SJCRH30 (cell line): ENCODE results near the gene LIN7A. TPM values are rescaled to one million over a fixed set of nuclear protein-coding genes. Genes with fewer than 3 reads are reported as not detected.

Experiments
- DNase-seq, 2 experiments: peaks; one replicate each; pipeline ENCODE4 v3.0.0-alpha.2; 2015 to 2020
- H3K27ac ChIP-seq: fragments of 250-450 bp; sonication (Bioruptor Pico); 2 replicates; pipeline ENCODE4 v1.5.1; 2020; ENCODE audit warnings: mild to moderate bottlenecking, moderate library complexity
- H3K27me3 ChIP-seq: fragments of 250-450 bp; sonication (Bioruptor Pico); 2 replicates; pipeline ENCODE4 v1.5.1; 2020; ENCODE audit warnings: mild to moderate bottlenecking, moderate library complexity
- H3K36me3 ChIP-seq: fragments of 250-450 bp; sonication (Bioruptor Pico); 2 replicates; pipeline ENCODE4 v1.5.1; 2020; ENCODE audit warnings: mild to moderate bottlenecking, moderate library complexity
- H3K4me1 ChIP-seq: fragments of 250-450 bp; sonication (Bioruptor Pico); 2 replicates; pipeline ENCODE4 v1.5.1; 2020; ENCODE audit warnings: mild to moderate bottlenecking, moderate library complexity
- H3K4me3 ChIP-seq: fragments of 250-450 bp; sonication (Bioruptor Pico); 2 replicates; pipeline ENCODE4 v1.5.1; 2020; ENCODE audit warnings: mild to moderate bottlenecking, moderate library complexity
- H3K9me3 ChIP-seq: fragments of 250-450 bp; sonication (Bioruptor Pico); replicated peaks from 2 replicates; pipeline ENCODE4 v1.5.1; 2020; ENCODE audit warnings: mild to moderate bottlenecking, moderate library complexity
- total RNA-seq: library from RNA; depleted of rRNA; stranded (reverse); fragments of >200 nt; shearing (Covaris generic); gene quantifications from 2 replicates; pipeline ENCODE4 v1.2.3, GENCODE V29; 2014

Gene LIN7A
- total RNA-seq, 1 experiment from 2014 or later, result 57.8 TPM

DNA sequence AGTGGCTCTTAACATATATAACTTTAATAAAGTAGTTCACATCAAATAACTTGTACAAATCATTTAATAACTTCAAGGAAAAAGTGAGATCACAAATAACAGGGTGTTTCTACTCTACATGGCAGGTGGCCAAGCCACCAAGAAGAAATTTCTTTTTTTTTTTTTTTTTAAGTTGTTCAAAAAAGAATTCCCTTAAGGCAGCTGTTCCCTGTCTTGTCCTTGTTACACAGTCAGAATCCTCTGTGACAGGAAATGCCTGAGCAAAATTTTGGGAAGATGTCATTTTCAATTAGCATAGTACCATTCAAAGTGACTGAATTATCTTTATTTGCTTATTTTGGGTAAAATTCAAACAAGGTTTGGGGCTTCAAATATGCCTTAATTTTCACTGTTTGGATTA lies 79.4 kb downstream of the LIN7A start:
- Histone ChIP-seq H3K4me1 (peaks cover 26% of the 10 kb centered on the region), H3K36me3 (peaks cover 8% of the 10 kb centered on the region; the same call in 1 of the 2 replicates), H3K4me3 (no peak overlapping the region), H3K27me3 (no peaks in the 10 kb centered on the region), H3K9me3 (no peaks in the 10 kb centered on the region; the same call in 1 of the 2 replicates), H3K27ac (peak overlapping the region; percentile 22)
- DNase-seq, result peak in 1 of 2 experiments; percentile 68

DNA sequence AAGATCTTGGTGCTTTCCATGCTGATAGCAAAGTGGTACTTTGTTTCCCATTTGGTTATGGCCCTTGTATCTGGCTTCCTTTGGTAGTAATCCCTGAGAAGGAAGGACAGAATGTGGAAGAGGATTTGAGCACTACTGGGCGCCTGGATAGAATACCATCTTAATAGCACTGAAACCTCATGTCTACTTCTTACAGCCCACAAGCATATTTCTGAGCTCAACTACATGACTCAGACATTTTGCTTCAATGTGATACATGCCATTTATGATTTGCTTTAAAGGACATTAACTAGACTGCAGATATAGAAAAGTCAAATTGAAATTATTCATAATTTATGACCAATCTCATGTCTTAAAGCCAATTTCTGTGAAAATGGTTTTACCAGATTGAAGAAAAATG lies 80.4 kb downstream of the LIN7A start:
- Histone ChIP-seq H3K27ac (no peak overlapping the region), H3K27me3 (no peaks in the 10 kb centered on the region)
- DNase-seq, result no peak

DNA sequence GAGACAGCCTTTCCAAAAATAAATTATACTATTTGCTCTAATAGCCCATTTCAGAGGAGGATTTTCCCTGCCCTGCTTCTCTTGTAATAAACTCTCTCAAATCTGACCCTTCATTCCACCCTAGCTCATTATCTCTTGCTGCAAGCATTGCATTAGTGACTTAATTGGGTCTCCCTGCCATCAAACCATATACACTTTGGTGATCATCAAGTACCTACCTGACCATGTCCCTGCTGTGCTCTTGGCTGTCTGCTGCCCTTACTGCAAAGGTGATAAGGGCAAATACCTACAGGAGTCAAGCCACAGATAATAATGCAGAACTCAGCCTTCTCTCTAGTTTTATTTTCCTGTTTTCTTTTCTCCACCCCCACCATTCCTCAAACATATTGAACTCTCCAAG lies 88.4 kb downstream of the LIN7A start:
- no peak for DNase-seq
- Histone ChIP-seq H3K4me3 (no peak overlapping the region), H3K36me3 (peaks cover 9% of the 10 kb centered on the region), H3K9me3 (no peaks in the 10 kb centered on the region), H3K27me3 (no peaks in the 10 kb centered on the region), H3K4me1 (no peaks in the 10 kb centered on the region), H3K27ac (no peak overlapping the region)

More for the DNA sequence above, 80.4 kb downstream of the LIN7A start:
- H3K4me1 ChIP-seq, result peaks cover 26% of the 10 kb centered on the region
- no peaks in the 10 kb centered on the region; the same call in 1 of the 2 replicates for H3K9me3 ChIP-seq
- no peak overlapping the region for H3K4me3 ChIP-seq
- H3K36me3 ChIP-seq, result peaks cover 4% of the 10 kb centered on the region; the same call in 1 of the 2 replicates

DNA sequence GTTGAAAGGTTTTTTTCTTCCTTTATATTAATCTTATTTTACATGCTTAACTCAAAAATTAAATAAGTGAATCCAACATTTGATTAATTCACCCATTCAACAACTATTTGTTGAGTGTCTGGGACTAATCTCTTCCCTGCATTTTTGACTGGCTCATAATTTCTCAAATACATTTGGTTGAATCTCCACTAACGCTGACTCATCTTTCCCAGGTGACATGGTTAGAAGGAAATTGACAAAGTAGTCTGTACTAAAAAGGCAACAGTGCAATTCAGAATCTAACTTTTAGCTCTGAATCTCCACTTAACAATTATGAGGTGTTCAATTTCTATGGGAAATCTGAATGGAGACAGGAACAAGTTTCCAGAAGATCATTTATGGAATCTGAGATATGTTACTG lies 88.9 kb downstream of the LIN7A start:
- H3K4me1 ChIP-seq, result no peaks in the 10 kb centered on the region
- DNase-seq, result no peak
- no peaks in the 10 kb centered on the region for H3K27me3 ChIP-seq
- peaks cover 13% of the 10 kb centered on the region for H3K36me3 ChIP-seq
- no peaks in the 10 kb centered on the region for H3K9me3 ChIP-seq
- no peak overlapping the region for H3K27ac ChIP-seq
- no peak overlapping the region for H3K4me3 ChIP-seq

DNA sequence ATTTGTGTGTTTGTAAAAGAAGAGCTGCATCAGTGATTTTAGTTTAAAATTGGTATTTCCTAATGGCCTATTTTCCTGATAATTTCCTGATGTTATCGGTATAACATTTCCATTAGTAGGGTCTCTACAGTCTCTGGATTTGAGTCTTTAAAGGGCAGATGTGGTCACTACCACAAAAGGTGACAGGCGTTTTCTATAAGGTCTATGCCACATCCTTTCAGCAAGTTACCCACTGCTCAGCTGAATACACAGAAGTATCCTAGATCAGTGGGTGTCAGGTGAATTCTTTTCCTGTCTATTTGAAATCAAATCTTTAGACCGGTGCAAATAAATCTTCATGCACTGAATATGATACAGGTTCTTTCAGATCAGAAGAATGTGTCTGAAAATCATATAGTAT lies 90.2 kb downstream of the LIN7A start:
- DNase-seq, result no peak
- Histone ChIP-seq H3K9me3 (no peaks in the 10 kb centered on the region), H3K4me3 (no peak overlapping the region), H3K27me3 (no peaks in the 10 kb centered on the region), H3K4me1 (no peaks in the 10 kb centered on the region), H3K36me3 (peaks cover 19% of the 10 kb centered on the region), H3K27ac (no peak overlapping the region)

DNA sequence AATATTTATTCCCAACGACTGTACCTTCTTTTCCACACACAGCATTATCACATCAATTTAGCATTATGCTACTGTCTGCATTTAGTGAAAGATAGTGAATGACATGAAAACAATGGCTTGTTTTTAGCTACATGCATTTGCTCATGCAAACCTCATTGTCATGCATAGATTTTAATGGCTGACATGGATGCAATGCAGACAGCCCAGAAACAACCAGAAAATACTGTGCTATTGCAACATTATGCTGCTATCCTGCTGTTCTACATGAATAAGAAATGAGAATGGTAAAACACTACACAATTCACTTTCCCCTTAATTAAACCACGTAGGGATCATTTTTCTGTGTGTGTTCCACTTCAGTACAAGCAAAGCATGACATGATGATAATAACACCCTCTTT lies 90.8 kb downstream of the LIN7A start:
- no peak overlapping the region for H3K27ac ChIP-seq
- no peaks in the 10 kb centered on the region for H3K9me3 ChIP-seq
- no peaks in the 10 kb centered on the region for H3K27me3 ChIP-seq
- H3K4me3 ChIP-seq, result no peak overlapping the region
- DNase-seq, result no peak
- H3K36me3 ChIP-seq, result peaks cover 25% of the 10 kb centered on the region
- no peaks in the 10 kb centered on the region for H3K4me1 ChIP-seq

DNA sequence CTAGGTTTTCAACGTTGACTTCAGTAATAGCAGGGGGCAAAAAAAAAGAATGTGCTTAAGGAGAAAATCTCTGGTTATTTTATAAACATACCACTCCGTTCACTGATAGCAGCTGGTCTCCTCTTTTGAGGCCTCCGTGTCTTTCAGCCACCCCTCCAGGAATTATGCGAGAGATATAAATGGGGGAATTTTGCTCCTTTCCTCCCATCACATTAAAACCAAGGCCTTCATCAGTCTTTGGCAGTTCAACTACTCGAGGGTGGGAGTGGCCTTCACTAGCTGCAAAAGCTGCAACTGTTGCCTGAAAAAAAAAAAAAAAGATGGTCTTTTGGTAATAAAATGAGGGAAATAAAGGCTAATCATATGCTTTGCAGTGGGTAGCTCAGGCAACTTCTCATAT lies 92.1 kb downstream of the LIN7A start:
- H3K27me3 ChIP-seq, result no peaks in the 10 kb centered on the region
- H3K4me1 ChIP-seq, result no peaks in the 10 kb centered on the region
- DNase-seq, result no peak
- H3K4me3 ChIP-seq, result no peak overlapping the region
- H3K9me3 ChIP-seq, result no peaks in the 10 kb centered on the region
- no peak overlapping the region for H3K27ac ChIP-seq
- H3K36me3 ChIP-seq, result peaks cover 32% of the 10 kb centered on the region

DNA sequence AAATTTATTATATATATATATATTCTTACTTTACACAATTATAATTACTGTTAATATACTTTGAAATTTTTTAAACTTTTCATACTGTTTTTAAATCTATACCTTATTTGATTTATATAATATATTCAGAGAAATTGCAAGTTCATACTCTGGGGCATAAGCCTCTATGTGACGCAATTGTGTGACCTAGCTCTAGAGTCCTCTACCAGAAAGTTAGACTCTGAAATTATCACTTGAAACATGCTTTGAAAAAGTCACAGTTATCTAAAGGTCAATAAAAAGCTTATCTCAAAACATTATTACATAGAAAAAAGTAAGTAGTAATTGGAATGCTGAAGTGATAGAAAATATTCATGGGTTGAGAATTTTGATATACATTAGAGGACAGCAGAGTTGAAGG lies 93.8 kb downstream of the LIN7A start:
- no peak for DNase-seq
- no peaks in the 10 kb centered on the region for H3K27me3 ChIP-seq
- H3K27ac ChIP-seq, result no peak overlapping the region
- no peaks in the 10 kb centered on the region for H3K9me3 ChIP-seq
- no peak overlapping the region for H3K4me3 ChIP-seq
- H3K36me3 ChIP-seq, result peaks cover 39% of the 10 kb centered on the region
- H3K4me1 ChIP-seq, result no peaks in the 10 kb centered on the region

DNA sequence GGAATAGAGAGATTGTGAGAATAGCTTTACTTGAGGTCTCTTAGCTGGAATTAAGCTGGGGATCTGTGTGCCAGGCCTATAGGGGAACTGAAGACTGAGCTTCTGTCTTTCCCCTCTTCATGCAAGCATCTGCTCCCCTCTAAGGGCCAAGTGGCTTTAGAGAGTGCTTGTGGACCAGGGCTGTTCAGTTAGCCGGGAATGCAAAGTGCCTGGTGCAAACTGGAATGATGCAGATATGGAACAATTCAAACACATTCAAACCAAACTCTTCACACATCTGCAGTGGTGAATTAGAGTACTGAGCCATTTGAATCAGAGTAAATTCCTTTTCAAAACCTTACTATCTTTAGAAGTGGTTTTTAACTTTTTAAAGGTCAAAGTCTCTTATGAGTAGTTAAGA lies 99.0 kb downstream of the LIN7A start:
- Histone ChIP-seq H3K4me1 (no peaks in the 10 kb centered on the region), H3K27me3 (no peaks in the 10 kb centered on the region), H3K4me3 (no peak overlapping the region), H3K27ac (no peak overlapping the region), H3K36me3 (peaks cover 33% of the 10 kb centered on the region), H3K9me3 (no peaks in the 10 kb centered on the region)
- DNase-seq, result no peak

DNA sequence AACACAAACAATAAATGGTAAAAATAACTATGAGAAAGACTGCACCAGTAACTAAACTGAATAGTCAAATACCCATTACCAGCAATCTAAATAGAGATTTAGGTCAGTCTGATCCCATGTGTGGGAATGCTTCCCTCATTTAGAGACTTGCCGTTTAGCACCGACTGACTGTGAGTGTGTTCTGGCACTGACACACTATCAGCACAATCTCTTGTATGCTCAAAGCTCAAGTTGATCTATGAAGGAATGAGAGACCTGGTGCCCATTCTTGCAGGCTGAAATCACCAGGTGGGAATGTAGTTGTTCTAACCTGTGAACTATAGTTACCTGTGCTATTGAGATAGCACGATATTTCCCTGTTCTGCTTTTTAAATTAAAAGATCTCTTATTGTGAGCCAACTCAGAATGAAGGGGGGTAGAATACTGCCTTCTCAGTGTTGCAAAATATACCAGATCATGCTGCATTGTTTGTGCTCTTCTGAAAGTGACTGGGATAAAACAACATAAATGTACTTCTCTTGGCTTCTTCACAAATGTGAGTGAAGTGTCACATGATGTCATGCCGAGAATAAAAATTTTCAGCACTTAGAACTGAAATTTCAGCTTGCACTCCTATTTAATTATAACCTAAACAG lies 99.6 kb downstream of the LIN7A start:
- Histone ChIP-seq H3K4me3 (no peak overlapping the region), H3K27ac (no peak overlapping the region), H3K4me1 (no peaks in the 10 kb centered on the region), H3K27me3 (no peaks in the 10 kb centered on the region), H3K9me3 (no peaks in the 10 kb centered on the region), H3K36me3 (peaks cover 31% of the 10 kb centered on the region)
- no peak for DNase-seq

DNA sequence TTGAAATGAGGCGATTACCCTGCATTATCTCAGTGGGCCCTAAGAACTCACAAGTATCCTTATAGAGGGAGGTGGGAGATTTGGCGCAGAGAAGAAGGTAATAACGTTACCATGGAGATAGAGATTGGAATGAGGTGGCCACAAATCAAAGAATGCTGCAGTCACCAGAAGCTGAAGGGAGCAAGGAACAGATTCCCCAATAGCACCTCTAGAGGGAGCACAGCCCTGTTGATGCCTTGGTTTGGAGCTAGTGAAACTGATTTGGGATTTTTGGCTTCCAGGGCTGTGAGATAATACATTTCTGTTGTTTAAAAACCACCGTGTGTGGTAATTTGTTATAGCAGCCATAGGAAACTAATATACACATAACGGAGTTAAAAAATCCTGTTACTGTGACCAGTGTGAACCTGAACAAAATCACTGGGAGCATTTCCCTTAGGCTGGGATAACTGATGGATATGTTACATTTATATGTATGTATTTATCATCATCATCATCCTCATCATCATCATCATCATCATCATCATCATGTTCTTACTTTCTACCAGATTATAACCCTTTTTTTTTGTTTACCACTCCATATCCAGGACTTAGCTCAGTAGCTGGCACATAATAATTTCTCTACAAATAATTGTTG lies 100.3 kb downstream of the LIN7A start:
- no peak overlapping the region for H3K4me3 ChIP-seq
- no peaks in the 10 kb centered on the region for H3K9me3 ChIP-seq
- no peaks in the 10 kb centered on the region for H3K4me1 ChIP-seq
- H3K27me3 ChIP-seq, result no peaks in the 10 kb centered on the region
- H3K36me3 ChIP-seq, result peaks cover 29% of the 10 kb centered on the region
- no peak overlapping the region for H3K27ac ChIP-seq
- peak; percentile 11 to 57 for DNase-seq

DNA sequence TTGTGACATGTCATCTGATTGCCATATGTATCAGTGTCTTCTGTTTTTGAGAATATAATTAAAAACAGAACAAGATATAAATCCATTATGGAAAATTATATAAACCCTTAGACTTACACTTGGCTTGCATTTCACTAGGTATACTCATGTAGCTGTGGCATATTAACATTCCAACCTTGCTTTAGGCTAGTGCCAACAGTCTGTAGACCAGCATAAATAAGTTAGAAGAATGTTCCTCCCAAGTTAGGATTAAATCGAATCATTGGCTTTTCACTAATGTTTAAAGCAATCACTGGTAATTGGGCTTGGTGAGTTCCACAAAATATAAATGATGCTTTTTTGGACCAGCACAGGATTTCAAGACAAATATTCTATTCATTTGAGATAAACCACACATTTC lies 103.0 kb downstream of the LIN7A start:
- H3K36me3 ChIP-seq, result peaks cover 15% of the 10 kb centered on the region
- H3K4me1 ChIP-seq, result no peaks in the 10 kb centered on the region
- H3K27me3 ChIP-seq, result no peaks in the 10 kb centered on the region
- no peak overlapping the region for H3K4me3 ChIP-seq
- H3K27ac ChIP-seq, result no peak overlapping the region
- no peak for DNase-seq
- no peaks in the 10 kb centered on the region for H3K9me3 ChIP-seq

DNA sequence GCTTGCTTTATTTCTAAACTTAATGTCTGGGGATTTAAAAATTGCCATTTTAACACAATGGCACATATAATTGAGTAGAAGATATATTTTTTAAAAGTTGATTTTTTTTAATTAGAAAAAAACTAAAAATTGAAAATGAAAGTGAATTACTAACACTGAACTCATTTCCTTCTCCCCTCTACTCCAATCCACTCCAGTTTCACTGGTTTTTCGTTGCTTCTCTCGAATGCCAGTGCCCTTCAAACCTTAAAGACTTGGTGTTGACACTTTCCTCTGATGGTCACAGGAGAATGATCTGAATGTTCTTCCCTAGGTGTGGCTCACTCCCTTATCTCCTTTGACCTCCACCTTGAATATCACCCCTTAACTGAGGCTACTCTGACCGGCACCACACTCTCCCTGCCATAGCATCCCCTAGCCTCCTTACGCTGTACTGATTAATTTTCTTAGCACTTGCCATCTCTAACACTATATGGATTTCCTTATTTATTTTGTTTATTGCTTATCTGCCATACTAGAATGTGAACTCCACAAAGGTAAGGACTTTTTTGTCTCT lies 107.1 kb downstream of the LIN7A start:
- Histone ChIP-seq H3K4me3 (no peak overlapping the region), H3K27ac (no peak overlapping the region), H3K36me3 (peaks cover 7% of the 10 kb centered on the region), H3K4me1 (no peaks in the 10 kb centered on the region), H3K9me3 (no peaks in the 10 kb centered on the region), H3K27me3 (no peaks in the 10 kb centered on the region)
- no peak for DNase-seq

DNA sequence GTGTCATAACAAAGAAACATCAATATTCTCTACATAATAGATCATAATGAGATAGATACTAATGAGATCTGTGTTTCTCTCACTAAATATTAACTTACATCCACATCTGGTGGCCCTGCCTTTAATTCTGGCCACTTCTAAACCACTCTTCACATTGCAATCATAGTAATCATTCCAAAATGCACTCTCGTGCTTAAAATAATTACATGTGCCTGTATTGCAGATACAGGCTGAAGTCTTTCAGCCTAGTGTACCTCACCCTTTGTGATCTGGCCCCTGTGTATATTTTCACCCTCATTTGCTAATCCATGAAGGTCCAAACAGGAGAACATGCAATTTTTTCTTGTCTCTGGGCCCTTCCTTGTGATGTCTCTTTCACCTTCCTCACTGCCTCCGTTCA lies 108.0 kb downstream of the LIN7A start:
- 0 out of 2 replicates have a peak, but pooled peaks cover 7% of the 10 kb centered on the region for H3K36me3 ChIP-seq
- H3K4me1 ChIP-seq, result no peaks in the 10 kb centered on the region
- no peak overlapping the region for H3K27ac ChIP-seq
- no peak overlapping the region for H3K4me3 ChIP-seq
- no peaks in the 10 kb centered on the region for H3K27me3 ChIP-seq
- no peak for DNase-seq
- H3K9me3 ChIP-seq, result no peaks in the 10 kb centered on the region

DNA sequence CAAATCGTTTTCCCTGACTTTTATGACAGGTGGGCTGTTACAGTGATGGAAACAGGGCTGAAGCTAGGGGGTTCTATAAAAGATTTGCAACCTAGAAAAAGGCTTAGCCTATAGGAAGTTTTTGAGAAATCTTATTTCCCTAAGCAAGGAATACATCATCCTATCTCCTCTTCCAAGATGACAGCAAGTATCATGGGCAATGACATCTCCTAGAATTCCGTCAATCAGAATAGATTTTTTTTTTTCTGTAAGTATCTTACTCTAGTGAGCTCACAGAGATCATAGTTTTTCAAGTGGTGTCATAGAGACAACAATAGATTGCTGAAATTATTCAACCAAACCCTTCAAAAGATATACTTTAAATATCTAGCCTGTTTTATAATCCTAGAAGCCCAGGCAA lies 112.2 kb downstream of the LIN7A start:
- Histone ChIP-seq H3K4me1 (no peaks in the 10 kb centered on the region), H3K36me3 (no peaks in the 10 kb centered on the region), H3K27ac (no peak overlapping the region), H3K9me3 (0 out of 2 replicates have a peak, but pooled peaks cover 2% of the 10 kb centered on the region), H3K27me3 (no peaks in the 10 kb centered on the region), H3K4me3 (no peak overlapping the region)
- no peak for DNase-seq
